SK-N-SH (cell line): Measurements from ENCODE around the gene XRCC3. TPM values are rescaled to one million over a fixed set of nuclear protein-coding genes. Genes with fewer than 3 reads are reported as not detected.

Experiments used
- CTCF ChIA-PET: fragments of 300-600, 350-600 bp; formaldehyde crosslinking; extraction: SDS; loops from one replicate; lab custom pipeline; 2021; lab: Yijun Ruan, JAX
- POLR2A ChIA-PET: fragments of 350-600 bp; sonication (Branson Sonifier 250); formaldehyde crosslinking; extraction: SDS; loops from one replicate; lab custom pipeline; 2020; ENCODE audit warnings: antibody characterized with exemption, inconsistent platforms; lab: Yijun Ruan, JAX
- DNase-seq: peaks from one replicate; pipeline ENCODE4 v3.0.0; 2012
- H2AFZ ChIP-seq: fragments of 200-600 bp; sonication (generic); 2 replicates; pipeline ENCODE4 v1.8.1; 2016; ENCODE audit warnings: antibody characterized with exemption, mild to moderate bottlenecking, low read depth
- H3F3A ChIP-seq: fragments of 200-600 bp; sonication (generic); replicated peaks from 2 replicates; pipeline ENCODE3; 2016; ENCODE audit warnings: antibody characterized with exemption, mild to moderate bottlenecking; ENCODE audit not compliant: insufficient read depth
- H3K27ac ChIP-seq, 2 experiments: fragments of 200-500 bp in 1 of 2; fragments of 200-600 bp in 1 of 2; sonication (Bioruptor generic) in 1 of 2; sonication (generic), shearing (Covaris generic) in 1 of 2; 2 replicates each; pipeline versions ENCODE4 v1.5.1 to v1.6.1; 2014 to 2016; ENCODE audit warnings: low read depth in 2 of 2, inconsistent platforms in 1 of 2, low read length in 1 of 2, mild to moderate bottlenecking in 1 of 2, mixed read lengths in 1 of 2
- H3K27me3 ChIP-seq: fragments of 200-600 bp; sonication (generic), shearing (Covaris generic); 2 replicates; pipeline ENCODE4 v1.6.1; 2016; ENCODE audit warnings: mixed run types; ENCODE audit not compliant: insufficient read depth
- H3K36me3 ChIP-seq, 2 experiments: fragments of 200-500 bp in 1 of 2; fragments of 200-600 bp in 1 of 2; sonication (Bioruptor generic) in 1 of 2; sonication (generic) in 1 of 2; replicated peaks in 1 of 2; 2 replicates each; pipeline versions ENCODE3 to v1.5.1; 2014 to 2016; ENCODE audit warnings: low read length in 1 of 2, mild to moderate bottlenecking in 1 of 2; ENCODE audit not compliant: insufficient read depth in 2 of 2, control insufficient read depth in 1 of 2
- H3K4me1 ChIP-seq, 2 experiments: fragments of 200-500 bp in 1 of 2; fragments of 200-600 bp in 1 of 2; sonication (Bioruptor generic) in 1 of 2; sonication (generic), shearing (Covaris generic) in 1 of 2; 2 replicates each; pipeline versions ENCODE4 v1.5.1 to v1.6.1; 2014 to 2016; ENCODE audit warnings: low read depth in 1 of 2, low read length in 1 of 2, mixed run types in 1 of 2; ENCODE audit not compliant: insufficient read depth in 2 of 2, control insufficient read depth in 1 of 2
- H3K4me2 ChIP-seq: fragments of 200-600 bp; sonication (generic), shearing (Covaris generic); 2 replicates; pipeline ENCODE4 v1.6.1; 2017; ENCODE audit warnings: mixed run types
- H3K4me3 ChIP-seq, 2 experiments: fragments of 200-500 bp in 1 of 2; fragments of 200-600 bp in 1 of 2; sonication (Bioruptor generic) in 1 of 2; sonication (generic), shearing (Covaris generic) in 1 of 2; 2 replicates each; pipeline versions ENCODE4 v1.5.1 to v1.8.1; 2014 to 2016; ENCODE audit warnings: low read depth in 2 of 2, inconsistent platforms in 1 of 2, low read length in 1 of 2, mild to moderate bottlenecking in 1 of 2, mixed read lengths in 1 of 2, moderate library complexity in 1 of 2
- H3K79me2 ChIP-seq: fragments of 200-600 bp; sonication (generic); 2 replicates; pipeline ENCODE4 v1.8.1; 2017; ENCODE audit warnings: mild to moderate bottlenecking; ENCODE audit not compliant: insufficient read depth
- H3K9ac ChIP-seq: fragments of 200-600 bp; sonication (generic); 2 replicates; pipeline ENCODE4 v1.6.1; 2017; ENCODE audit warnings: mixed run types
- H3K9me2 ChIP-seq: fragments of 200-600 bp; sonication (generic); 2 replicates; pipeline ENCODE4 v1.6.1; 2017; ENCODE audit warnings: mixed run types
- H3K9me3 ChIP-seq: fragments of 200-600 bp; sonication (generic); 2 replicates; pipeline ENCODE4 v1.6.1; 2017; ENCODE audit warnings: mixed run types, mild to moderate bottlenecking, moderate library complexity
- H4K20me1 ChIP-seq: fragments of 200-600 bp; sonication (generic); 2 replicates; pipeline ENCODE4 v1.6.1; 2017; ENCODE audit warnings: mild to moderate bottlenecking, mixed run types; ENCODE audit not compliant: insufficient read depth
- CHD2 ChIP-seq: fragments of 150-350 bp; IDR thresholded peaks from 2 replicates; pipeline ENCODE4 v1.6.1; 2018; ENCODE audit warnings: low read length; ENCODE audit not compliant: partially characterized antibody
- CTCF ChIP-seq: fragments of 200-600 bp; sonication (generic); IDR thresholded peaks from 2 replicates; pipeline ENCODE4 v1.6.1; 2017; ENCODE audit warnings: antibody characterized with exemption, mild to moderate bottlenecking, moderate library complexity
- EZH2phosphoT487 ChIP-seq: fragments of 200-600 bp; sonication (generic); IDR thresholded peaks from 2 replicates; pipeline ENCODE4 v1.6.1; 2017; ENCODE audit warnings: low read depth, mixed run types, mild to moderate bottlenecking, antibody characterized with exemption, moderate library complexity, borderline replicate concordance
- FOXM1 ChIP-seq: IDR thresholded peaks from 2 replicates; pipeline ENCODE4 v1.4.0; 2012; ENCODE audit warnings: low read depth, mild to moderate bottlenecking
- GABPA ChIP-seq: IDR thresholded peaks from 2 replicates; pipeline ENCODE4 v1.4.0; 2012; ENCODE audit warnings: low read depth, mild to moderate bottlenecking
- MAX ChIP-seq: IDR thresholded peaks from 2 replicates; pipeline ENCODE4 v1.4.0; 2012; ENCODE audit warnings: low read depth
- POLR2AphosphoS5 ChIP-seq: IDR thresholded peaks from 2 replicates; pipeline ENCODE4 v1.6.1; 2012; ENCODE audit warnings: low read depth, low read length
- RXRA ChIP-seq: IDR thresholded peaks from 2 replicates; pipeline ENCODE4 v1.4.0; 2012; ENCODE audit warnings: low read depth, mild to moderate bottlenecking, borderline replicate concordance
- SMC3 ChIP-seq: IDR thresholded peaks from 2 replicates; pipeline ENCODE4 v1.6.1; 2012; ENCODE audit warnings: low read depth, low read length, improper control_type of control experiment
- TAF1 ChIP-seq: IDR thresholded peaks from 2 replicates; pipeline ENCODE4 v1.6.1; 2012; ENCODE audit warnings: low read depth, mild to moderate bottlenecking, low read length, moderate library complexity, borderline replicate concordance
- TCF12 ChIP-seq: IDR thresholded peaks from 2 replicates; pipeline ENCODE4 v1.4.0; 2012
- ZBTB33 ChIP-seq: IDR thresholded peaks from 2 replicates; pipeline ENCODE4 v1.4.0; 2012; ENCODE audit warnings: low read depth, borderline replicate concordance
- WGBS: methylation state at CpG from one replicate; pipeline ENCODE4 v1.1.6; 2017; ENCODE audit warnings: low lambda C conversion rate; 5-methylcytosine and 5-hydroxymethylcytosine counted together
- polyA plus RNA-seq, 3 experiments: library from polyadenylated mRNA; depleted of rRNA; stranded (reverse); fragments of >200 nt; gene quantifications; 2 replicates each; pipeline ENCODE4 v1.2.3, GENCODE V29; 2012
- TF ChIP-seq, protein P1 (sequence below): fragments of 150-350 bp; IDR thresholded peaks from 2 replicates; pipeline ENCODE4 v1.6.1; 2017; ENCODE audit warnings: antibody characterized with exemption, low read length, low read depth, borderline replicate concordance

XRCC3 gene
- polyA plus RNA-seq, 1 of the 3 experiments (the other 2 are of a cell fraction): 11.7 TPM

DNA sequence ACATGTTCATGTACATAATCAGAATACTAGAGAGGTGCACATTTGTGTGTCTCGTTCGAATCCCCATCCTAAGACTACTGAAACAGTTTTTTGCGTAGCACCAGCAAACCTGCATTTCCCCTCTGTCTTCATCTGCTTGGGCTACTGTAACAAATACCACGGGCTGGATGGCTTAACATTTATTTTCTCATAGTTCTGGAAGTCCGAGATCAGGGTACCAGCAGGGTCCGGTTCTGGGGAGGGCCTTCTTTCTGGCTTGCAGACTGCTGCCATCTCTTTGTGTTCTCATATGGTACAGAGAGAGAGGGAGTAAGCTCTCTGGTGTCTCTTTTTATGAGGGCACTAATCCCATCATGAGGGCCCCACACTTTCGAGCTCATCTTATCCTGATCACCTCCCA, 55.6 kb downstream of the XRCC3 start:
- Histone ChIP-seq H4K20me1 (peaks cover 72% of the 10 kb centered on the region), H3K4me2 (no peak overlapping the region), H2AFZ (no peak overlapping the region), H3K4me1 (peaks cover under 1 to 9% of the 10 kb centered on the region in 2 experiments; a peak in 1 of 4 replicates), H3K27ac (no peak overlapping the region), H3K79me2 (peaks cover 94% of the 10 kb centered on the region), H3K9me2 (no peaks in the 10 kb centered on the region), H3K36me3 (peaks cover 59 to 80% of the 10 kb centered on the region in 2 experiments), H3K4me3 (no peak overlapping the region), H3K27me3 (no peaks in the 10 kb centered on the region), H3F3A (peaks cover 23% of the 10 kb centered on the region), H3K9ac (no peak overlapping the region), H3K9me3 (no peaks in the 10 kb centered on the region)
- 88% methylated on average over 7 of the region's 7 CpGs for WGBS
- no peak for TF ChIP-seq POLR2AphosphoS5
- no peak for TF ChIP-seq RXRA
- no peak for TF ChIP-seq MAX
- no peak for TF ChIP-seq FOXM1
- TF ChIP-seq, protein P1, sequence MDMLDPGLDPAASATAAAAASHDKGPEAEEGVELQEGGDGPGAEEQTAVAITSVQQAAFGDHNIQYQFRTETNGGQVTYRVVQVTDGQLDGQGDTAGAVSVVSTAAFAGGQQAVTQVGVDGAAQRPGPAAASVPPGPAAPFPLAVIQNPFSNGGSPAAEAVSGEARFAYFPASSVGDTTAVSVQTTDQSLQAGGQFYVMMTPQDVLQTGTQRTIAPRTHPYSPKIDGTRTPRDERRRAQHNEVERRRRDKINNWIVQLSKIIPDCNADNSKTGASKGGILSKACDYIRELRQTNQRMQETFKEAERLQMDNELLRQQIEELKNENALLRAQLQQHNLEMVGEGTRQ: no peak
- no peak for TF ChIP-seq EZH2phosphoT487
- TF ChIP-seq TAF1: no peak
- TF ChIP-seq CTCF: no peak
- no peak for TF ChIP-seq CHD2
- no peak for TF ChIP-seq SMC3
- TF ChIP-seq ZBTB33: no peak
- no peak for TF ChIP-seq GABPA
- no peak for TF ChIP-seq TCF12
- ChIA-PET POLR2A (no interaction called here), CTCF (interaction anchor here (2.0 kb wide), 1 partner anchor 20 kb away, joined by 9 read pairs; no protein-coding TSS in a partner anchor)
- no peak for DNase-seq
